ENCODE measurements around the gene MAD2L1BP.

- no peak for TF ChIP-seq CTCF (optimal IDR thresholded peaks at IDR 0.05 in 1 of 3, IDR thresholded peaks at IDR 0.05 in 1 of 3, conservative IDR thresholded peaks at IDR 0.05 in 1 of 3; ENCODE audit: extremely low read depth in 1 of 3, insufficient read depth in 2 of 3, low read length in 3 of 3)
- no peak for TF ChIP-seq EZH2 (IDR thresholded peaks at IDR 0.05; ENCODE audit: low read length)
Observed at GRCh38 chr6:43630980-43631619, 4.5 kb upstream of the MAD2L1BP start.

Data from keratinocyte (primary cell).